ENCODE data around the gene FAM117B. TPM values are rescaled to one million over a fixed set of nuclear protein-coding genes. Genes with fewer than 3 reads are reported as not detected.

FAM117B gene
- total RNA-seq, 3 donors from 2014 or later (not counting 1 experiment from before 2014, with no cell fraction given), result 11.6 to 14.2 (median 13.1) TPM

- Mint-ChIP-seq H3K9me3 (no peaks in the 10 kb centered on the region), H3K4me3 (no peak overlapping the region), H3K36me3 (no peaks in the 10 kb centered on the region), H3K27ac (no peak overlapping the region), H3K4me1 (no peaks in the 10 kb centered on the region), H3K27me3 (ENCODE audit: low read depth in 2 of 2) (no peaks in the 10 kb centered on the region)
- intact Hi-C loops (cut with micrococcal nuclease), result no loop called here
- Histone ChIP-seq H3K27ac (ENCODE audit: low read length) (no peak overlapping the region), H3K9me3 (ENCODE audit: control insufficient read depth, insufficient read depth, low read length) (no peaks in the 10 kb centered on the region), H3K4me3 (ENCODE audit: low read length) (no peak overlapping the region), H3K4me1 (ENCODE audit: control insufficient read depth, insufficient read depth, low read length) (no peaks in the 10 kb centered on the region), H3K36me3 (ENCODE audit: control insufficient read depth, insufficient read depth, low read length) (peaks cover 16% of the 10 kb centered on the region), H3K27me3 (ENCODE audit: control insufficient read depth, insufficient read depth, low read length) (no peaks in the 10 kb centered on the region)
- ATAC-seq (no peak), DNase-seq (no peak)
- WGBS (ENCODE audit: insufficient coverage), result 98% methylated on average over 3 of the region's 3 CpGs
- TF ChIP-seq CTCF (IDR thresholded peaks at IDR 0.05), result no peak
Observed at GRCh38 chr2:202726070-202726469, 91.3 kb downstream of the FAM117B start.

- 100% methylated on average over 1 of the region's 1 CpG for WGBS (ENCODE audit: insufficient coverage)
- Histone ChIP-seq H3K9me3 (ENCODE audit: control insufficient read depth, insufficient read depth, low read length) (peaks cover 12% of the 10 kb centered on the region), H3K27ac (ENCODE audit: low read length) (no peak overlapping the region), H3K27me3 (ENCODE audit: control insufficient read depth, insufficient read depth, low read length) (no peaks in the 10 kb centered on the region), H3K4me1 (ENCODE audit: control insufficient read depth, insufficient read depth, low read length) (no peaks in the 10 kb centered on the region), H3K36me3 (ENCODE audit: control insufficient read depth, insufficient read depth, low read length) (peaks cover 2% of the 10 kb centered on the region), H3K4me3 (ENCODE audit: low read length) (no peak overlapping the region)
- Mint-ChIP-seq H3K36me3 (peaks cover 14% of the 10 kb centered on the region), H3K27me3 (ENCODE audit: low read depth in 2 of 2) (no peaks in the 10 kb centered on the region), H3K4me3 (no peak overlapping the region), H3K9me3 (peaks cover 6 to 8% of the 10 kb centered on the region in 2 donors), H3K4me1 (no peaks in the 10 kb centered on the region), H3K27ac (no peak overlapping the region)
- DNase-seq, result peak in 1 of 2 donors; percentile 18
- intact Hi-C loops (cut with micrococcal nuclease), result no loop called here
- TF ChIP-seq CTCF (IDR thresholded peaks at IDR 0.05), result no peak
- no peak for ATAC-seq
Observed at GRCh38 chr2:202736826-202737225, 102.1 kb downstream of the FAM117B start.

- Mint-ChIP-seq H3K27me3 (ENCODE audit: low read depth in 2 of 2) (no peaks in the 10 kb centered on the region), H3K9me3 (peaks cover 8 to 17% of the 10 kb centered on the region in 2 donors), H3K4me3 (no peak overlapping the region), H3K27ac (no peak overlapping the region), H3K36me3 (peaks cover 17% of the 10 kb centered on the region), H3K4me1 (no peaks in the 10 kb centered on the region)
- DNase-seq, result no peak
- no peaks in the 10 kb centered on the region for H3K27me3 ChIP-seq (ENCODE audit: control insufficient read depth, insufficient read depth, low read length)
- no peak for ATAC-seq
- peaks cover 3% of the 10 kb centered on the region for H3K36me3 ChIP-seq (ENCODE audit: control insufficient read depth, insufficient read depth, low read length)
- H3K4me1 ChIP-seq (ENCODE audit: control insufficient read depth, insufficient read depth, low read length), result no peaks in the 10 kb centered on the region
- 100% methylated on average over 1 of the region's 1 CpG for WGBS (ENCODE audit: insufficient coverage)
- no peak for TF ChIP-seq CTCF (IDR thresholded peaks at IDR 0.05)
- no peak overlapping the region for H3K27ac ChIP-seq (ENCODE audit: low read length)
- no peak overlapping the region for H3K4me3 ChIP-seq (ENCODE audit: low read length)
- H3K9me3 ChIP-seq (ENCODE audit: control insufficient read depth, insufficient read depth, low read length), result peaks cover 13% of the 10 kb centered on the region
- intact Hi-C loops (cut with micrococcal nuclease), result no loop called here
Observed at GRCh38 chr2:202743613-202744012, 108.8 kb downstream of the FAM117B start.

- Histone ChIP-seq H3K27me3 (ENCODE audit: control insufficient read depth, insufficient read depth, low read length) (no peaks in the 10 kb centered on the region), H3K4me1 (ENCODE audit: control insufficient read depth, insufficient read depth, low read length) (peaks cover 3% of the 10 kb centered on the region), H3K9me3 (ENCODE audit: control insufficient read depth, insufficient read depth, low read length) (peaks cover 2% of the 10 kb centered on the region), H3K4me3 (ENCODE audit: low read length) (no peak overlapping the region), H3K27ac (ENCODE audit: low read length) (no peak overlapping the region), H3K36me3 (ENCODE audit: control insufficient read depth, insufficient read depth, low read length) (no peaks in the 10 kb centered on the region)
- WGBS (ENCODE audit: insufficient coverage), result 100% methylated on average over 1 of the region's 2 CpGs
- DNase-seq (no peak), ATAC-seq (no peak)
- intact Hi-C loops (cut with micrococcal nuclease), result no loop called here
- no peaks in the 10 kb centered on the region for H3K36me3 Mint-ChIP-seq
- H3K27me3 Mint-ChIP-seq (ENCODE audit: low read depth in 2 of 2), result no peaks in the 10 kb centered on the region
- no peaks in the 10 kb centered on the region for H3K4me1 Mint-ChIP-seq
- H3K27ac Mint-ChIP-seq, result no peak overlapping the region
- peaks cover 2% of the 10 kb centered on the region in 2 donors for H3K9me3 Mint-ChIP-seq
- TF ChIP-seq CTCF (IDR thresholded peaks at IDR 0.05), result no peak
- no peak overlapping the region for H3K4me3 Mint-ChIP-seq
Observed at GRCh38 chr2:202749477-202749876, 114.7 kb downstream of the FAM117B start.

Data from natural killer cell (primary cell).